Epithelial cell of esophagus (primary cell): ENCODE data around the gene MAGI2.

ENCODE experiments used
- DNase-seq: peaks from one replicate; pipeline ENCODE4 v3.0.0; 2010; ENCODE audit warnings: low read depth
- H3K4me3 ChIP-seq: 2 replicates; pipeline ENCODE4 v1.5.1; 2011; ENCODE audit warnings: mild to moderate bottlenecking, low read length, control low read depth
- CTCF ChIP-seq: IDR thresholded peaks from 2 replicates; pipeline ENCODE4 v1.5.1; 2011; ENCODE audit warnings: low read depth, mild to moderate bottlenecking, low read length, control low read depth, inconsistent platforms; ENCODE audit not compliant: insufficient read depth; ENCODE audit errors: missing control alignments

The MAGI2 gene

GRCh38 chr7:78746301-78746700 lies 707.2 kb downstream of the MAGI2 start:
- H3K4me3 ChIP-seq, result no peak overlapping the region
- no peak for DNase-seq

GRCh38 chr7:78742694-78743093 lies 710.8 kb downstream of the MAGI2 start:
- TF ChIP-seq CTCF, result no peak
- H3K4me3 ChIP-seq, result no peak overlapping the region
- no peak for DNase-seq

More at GRCh38 chr7:78746301-78746700, 707.2 kb downstream of the MAGI2 start:
- TF ChIP-seq CTCF, result peak; percentile 18

GRCh38 chr7:78736548-78736947 lies 716.9 kb downstream of the MAGI2 start:
- no peak for TF ChIP-seq CTCF
- no peak overlapping the region for H3K4me3 ChIP-seq
- DNase-seq, result no peak

GRCh38 chr7:78734626-78735025 lies 718.8 kb downstream of the MAGI2 start:
- no peak for TF ChIP-seq CTCF
- peak; percentile 25 for DNase-seq
- no peak overlapping the region for H3K4me3 ChIP-seq

- no peak for TF ChIP-seq CTCF
- no peak for DNase-seq
- no peak overlapping the region for H3K4me3 ChIP-seq
Observed at GRCh38 chr7:78720066-78720465, 733.4 kb downstream of the MAGI2 start.

- no peak for DNase-seq
- no peak for TF ChIP-seq CTCF
- no peak overlapping the region for H3K4me3 ChIP-seq
Observed at GRCh38 chr7:78718212-78718611, 735.3 kb downstream of the MAGI2 start.

- no peak for TF ChIP-seq CTCF
- H3K4me3 ChIP-seq, result no peak overlapping the region
- DNase-seq, result no peak
Observed at GRCh38 chr7:78716876-78717275, 736.6 kb downstream of the MAGI2 start.
